ENCODE data around the gene LRFN3. TPM values are rescaled to one million over a fixed set of nuclear protein-coding genes. Genes with fewer than 3 reads are reported as not detected.
A peak's percentile ranks its signal among the peaks of the same experiment; 100 is the strongest.

Gene LRFN3
- total RNA-seq, 1 experiment from 2014 or later = 14.6 TPM

DNA sequence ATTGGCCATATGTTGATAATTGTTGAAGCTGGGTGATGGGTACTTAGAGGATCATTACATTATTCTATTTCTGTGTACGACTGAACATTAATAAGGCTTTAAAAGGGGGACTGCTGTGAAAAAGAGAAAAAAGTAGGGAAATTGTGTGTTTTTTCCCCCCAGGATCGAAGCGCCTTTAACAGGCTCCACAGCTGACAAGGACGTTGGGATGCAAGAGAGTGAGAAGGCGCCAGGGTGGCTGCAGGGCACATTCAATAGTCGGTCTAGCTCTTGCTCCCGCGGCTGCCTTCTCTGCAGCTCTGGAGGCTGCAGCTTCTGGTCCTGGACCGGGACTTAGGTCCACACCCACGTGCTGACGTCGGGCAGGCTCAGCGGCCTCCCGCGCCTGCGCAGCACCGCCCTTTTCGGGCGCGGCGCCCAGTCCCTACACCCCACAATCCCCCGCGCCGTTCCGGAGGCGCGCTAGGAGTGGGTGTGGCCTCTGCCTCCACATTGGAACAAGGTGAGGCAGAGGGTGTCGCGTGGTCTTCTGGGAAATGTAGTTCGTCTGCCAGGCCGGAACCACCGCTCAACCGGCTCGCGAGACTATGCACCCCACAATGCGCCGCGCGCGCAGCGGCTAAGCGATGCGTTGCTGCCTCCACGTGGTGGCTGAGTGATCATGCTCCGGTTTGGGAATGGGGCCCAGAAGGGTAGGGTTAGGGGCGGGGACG is 4.9 kb upstream of the LRFN3 start:
- no peaks in the 10 kb centered on the region for H3K9me3 ChIP-seq (ENCODE audit: low read depth, low read length, poor library complexity, severe bottlenecking)
- ChIA-PET POLR2A (ENCODE audit: low non-redundant PET) (no interaction called here), CTCF (interaction anchor here (0.6 to 1.2 kb wide), 6 partner anchors 28 to 222 kb away, joined by 3 to 15 read pairs (median 4); no protein-coding TSS in a partner anchor)
- no TSS peak for BruUV-seq (replicated peaks)
- peak; percentile 96 for TF ChIP-seq CTCF (conservative IDR thresholded peaks at IDR 0.05; ENCODE audit: low read depth, low read length)
- TF ChIP-seq EZH2 (IDR thresholded peaks at IDR 0.05; ENCODE audit: borderline replicate concordance, low read depth, low read length, poor library complexity, severe bottlenecking) = no peak
- peak overlapping the region; percentile 43 for H3K27ac ChIP-seq (ENCODE audit: low read depth, low read length, poor library complexity, severe bottlenecking)
- peak; percentile 100 for DNase-seq (ENCODE audit: low spot score)
- peaks cover 7% of the 10 kb centered on the region for H3K4me1 ChIP-seq (ENCODE audit: insufficient read depth, low read length, poor library complexity, severe bottlenecking)
- H3K4me3 ChIP-seq (ENCODE audit: low read depth, low read length, poor library complexity, severe bottlenecking) = peak overlapping the region; percentile 35
- intact Hi-C loops (cut with micrococcal nuclease; ENCODE audit: unreplicated experiment) = loop anchor here (1.0 to 10.0 kb wide), 3 partner anchors 32 to 187 kb away; partner anchors contain the start of genes IGFLR1, LIN37, PSENEN and U2AF1L4
- no peaks in the 10 kb centered on the region for H3K27me3 ChIP-seq (replicated peaks; ENCODE audit: insufficient read depth, low read depth, low read length, poor library complexity)
- H3K36me3 ChIP-seq (ENCODE audit: insufficient read depth, low read length, poor library complexity, severe bottlenecking) = no peaks in the 10 kb centered on the region

- ChIA-PET POLR2A (ENCODE audit: low non-redundant PET) (no interaction called here), CTCF (interaction anchor here (1.2 kb wide), 1 partner anchor 52 kb away, joined by 8 read pairs; no protein-coding TSS in a partner anchor)
- Histone ChIP-seq H3K36me3 (ENCODE audit: insufficient read depth, low read length, poor library complexity, severe bottlenecking) (no peaks in the 10 kb centered on the region), H3K9me3 (ENCODE audit: low read depth, low read length, poor library complexity, severe bottlenecking) (no peaks in the 10 kb centered on the region), H3K4me1 (ENCODE audit: insufficient read depth, low read length, poor library complexity, severe bottlenecking) (peaks cover 7% of the 10 kb centered on the region), H3K27me3 (replicated peaks; ENCODE audit: insufficient read depth, low read depth, low read length, poor library complexity) (no peaks in the 10 kb centered on the region), H3K4me3 (ENCODE audit: low read depth, low read length, poor library complexity, severe bottlenecking) (no peak overlapping the region), H3K27ac (ENCODE audit: low read depth, low read length, poor library complexity, severe bottlenecking) (no peak overlapping the region)
- intact Hi-C loops (cut with micrococcal nuclease; ENCODE audit: unreplicated experiment) = loop anchor here (1.0 to 10.0 kb wide), 4 partner anchors 33 to 239 kb away; partner anchors contain the start of genes IGFLR1, LIN37, PSENEN and U2AF1L4
- BruUV-seq (replicated peaks) = no TSS peak
- DNase-seq (ENCODE audit: low spot score) = no peak
- TF ChIP-seq CTCF (conservative IDR thresholded peaks at IDR 0.05; ENCODE audit: low read depth, low read length) (0 out of 2 replicates have a peak, but pooled peaks have one; percentile 16), EZH2 (IDR thresholded peaks at IDR 0.05; ENCODE audit: borderline replicate concordance, low read depth, low read length, poor library complexity, severe bottlenecking) (no peak)
Observed at GRCh38 chr19:35931874-35932202, 4.3 kb upstream of the LRFN3 start.

DNA sequence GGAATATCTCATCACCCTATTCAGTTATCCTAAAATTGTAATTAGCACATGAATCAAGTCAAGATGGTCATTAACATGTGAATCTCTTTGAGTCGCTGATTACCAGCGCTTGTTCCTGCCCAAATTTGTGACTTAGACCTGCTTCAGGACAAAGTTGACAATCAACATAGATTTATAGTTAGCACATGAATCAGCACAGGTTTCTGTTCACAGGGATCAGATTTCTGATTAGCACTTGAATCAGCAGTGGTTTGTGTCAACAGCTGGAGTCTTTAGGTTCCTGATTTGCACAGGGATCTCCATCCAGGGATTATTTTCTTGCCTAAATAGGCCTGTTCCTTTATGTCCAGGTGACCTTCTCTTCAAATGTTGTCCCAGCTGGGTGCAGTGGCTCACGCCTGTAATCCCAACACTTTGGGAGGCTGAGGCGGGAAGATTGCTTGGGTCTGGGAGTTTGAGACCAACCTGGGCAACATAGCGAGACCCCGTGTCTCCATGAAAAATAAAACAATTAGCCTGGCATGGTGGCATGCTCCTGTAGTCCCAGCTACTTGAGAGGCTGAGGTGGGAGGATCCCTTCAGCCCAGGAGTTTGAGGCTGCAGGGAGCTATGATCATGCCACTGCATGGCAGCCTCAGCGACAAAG is 3.8 kb upstream of the LRFN3 start:
- Histone ChIP-seq H3K4me1 (ENCODE audit: insufficient read depth, low read length, poor library complexity, severe bottlenecking) (peaks cover 7% of the 10 kb centered on the region), H3K36me3 (ENCODE audit: insufficient read depth, low read length, poor library complexity, severe bottlenecking) (no peaks in the 10 kb centered on the region), H3K27ac (ENCODE audit: low read depth, low read length, poor library complexity, severe bottlenecking) (no peak overlapping the region), H3K9me3 (ENCODE audit: low read depth, low read length, poor library complexity, severe bottlenecking) (no peaks in the 10 kb centered on the region), H3K4me3 (ENCODE audit: low read depth, low read length, poor library complexity, severe bottlenecking) (no peak overlapping the region), H3K27me3 (replicated peaks; ENCODE audit: insufficient read depth, low read depth, low read length, poor library complexity) (no peaks in the 10 kb centered on the region)
- no TSS peak for BruUV-seq (replicated peaks)
- intact Hi-C loops (cut with micrococcal nuclease; ENCODE audit: unreplicated experiment) = loop anchor here (2.0 to 10.0 kb wide), 2 partner anchors 188 to 240 kb away; partner anchors contain the start of genes IGFLR1, LIN37, PSENEN and U2AF1L4
- CTCF ChIA-PET = no interaction called here
- no peak for TF ChIP-seq EZH2 (IDR thresholded peaks at IDR 0.05; ENCODE audit: borderline replicate concordance, low read depth, low read length, poor library complexity, severe bottlenecking)
- no peak for TF ChIP-seq CTCF (conservative IDR thresholded peaks at IDR 0.05; ENCODE audit: low read depth, low read length)
- no peak for DNase-seq (ENCODE audit: low spot score)
- POLR2A ChIA-PET (ENCODE audit: low non-redundant PET) = no interaction called here

All from A673 (cell line).